ENCODE results near the gene TMSB4X. TPM values are rescaled to one million over a fixed set of nuclear protein-coding genes. Genes with fewer than 3 reads are reported as not detected.

Gene TMSB4X
- total and polyA plus RNA-seq, 2 of the 8 experiments (the other 6 are each of a cell fraction or from before 2014, with no cell fraction given): 2,063 to 2,112 TPM

DNA sequence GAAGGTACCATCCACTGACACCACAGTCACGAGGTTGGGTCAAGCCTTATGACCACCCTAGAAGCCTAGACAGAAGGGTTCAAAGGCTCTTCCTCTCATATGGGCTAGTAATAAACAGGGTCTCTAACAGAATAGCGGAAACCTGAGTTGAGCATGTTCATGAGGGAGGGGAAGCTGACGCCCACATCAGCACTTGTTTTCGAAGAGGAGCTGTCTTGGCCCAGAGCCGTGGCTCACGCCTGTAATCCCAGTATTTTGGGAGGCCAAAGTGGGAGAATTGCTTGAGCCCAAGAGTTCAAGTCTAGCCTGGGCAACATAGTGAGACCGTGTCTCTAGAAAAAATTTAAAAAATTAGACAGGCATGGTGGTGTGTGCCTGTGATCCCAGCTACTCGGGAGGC is 21.5 kb upstream of the TMSB4X start (continued):
- TF ChIP-seq, protein P1, sequence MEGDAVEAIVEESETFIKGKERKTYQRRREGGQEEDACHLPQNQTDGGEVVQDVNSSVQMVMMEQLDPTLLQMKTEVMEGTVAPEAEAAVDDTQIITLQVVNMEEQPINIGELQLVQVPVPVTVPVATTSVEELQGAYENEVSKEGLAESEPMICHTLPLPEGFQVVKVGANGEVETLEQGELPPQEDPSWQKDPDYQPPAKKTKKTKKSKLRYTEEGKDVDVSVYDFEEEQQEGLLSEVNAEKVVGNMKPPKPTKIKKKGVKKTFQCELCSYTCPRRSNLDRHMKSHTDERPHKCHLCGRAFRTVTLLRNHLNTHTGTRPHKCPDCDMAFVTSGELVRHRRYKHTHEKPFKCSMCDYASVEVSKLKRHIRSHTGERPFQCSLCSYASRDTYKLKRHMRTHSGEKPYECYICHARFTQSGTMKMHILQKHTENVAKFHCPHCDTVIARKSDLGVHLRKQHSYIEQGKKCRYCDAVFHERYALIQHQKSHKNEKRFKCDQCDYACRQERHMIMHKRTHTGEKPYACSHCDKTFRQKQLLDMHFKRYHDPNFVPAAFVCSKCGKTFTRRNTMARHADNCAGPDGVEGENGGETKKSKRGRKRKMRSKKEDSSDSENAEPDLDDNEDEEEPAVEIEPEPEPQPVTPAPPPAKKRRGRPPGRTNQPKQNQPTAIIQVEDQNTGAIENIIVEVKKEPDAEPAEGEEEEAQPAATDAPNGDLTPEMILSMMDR (IDR thresholded peaks at IDR 0.05; ENCODE audit: control extremely low read depth in 1 of 3, insufficient read depth in 1 of 3, low read depth in 1 of 3, low read length in 3 of 3): no peak
- TF ChIP-seq ASH2L (IDR thresholded peaks at IDR 0.05; ENCODE audit: low read length) (no peak), PHF8 (conservative IDR thresholded peaks at IDR 0.05; ENCODE audit: low read depth, low read length) (no peak), CTBP2 (IDR thresholded peaks at IDR 0.05; ENCODE audit: borderline replicate concordance, insufficient read depth, insufficient read length, low read length) (no peak), EGR1 (IDR thresholded peaks at IDR 0.05; ENCODE audit: borderline replicate concordance, low read depth, low read length) (no peak), GTF2F1 (IDR thresholded peaks at IDR 0.05; ENCODE audit: borderline replicate concordance, low read depth, low read length) (no peak), CHD2 (IDR thresholded peaks at IDR 0.05; ENCODE audit: low read length) (no peak), MAFK (IDR thresholded peaks at IDR 0.05; ENCODE audit: low read depth, low read length) (no peak), SP1 (IDR thresholded peaks at IDR 0.05; ENCODE audit: low read depth, low read length) (no peak), POLR2AphosphoS5 (IDR thresholded peaks at IDR 0.05; ENCODE audit: low read depth, low read length) (no peak), KDM4A (IDR thresholded peaks at IDR 0.05; ENCODE audit: low read depth, low read length, severe bottlenecking) (no peak)

Data from H1 (cell line).